Loucy (cell line): ENCODE measurements around the gene KRTAP2-3.

Experiments
- EZH2phosphoT487 ChIP-seq: fragments of 200-600 bp; IDR thresholded peaks from 2 replicates; pipeline ENCODE4 v1.6.1; 2018; ENCODE audit warnings: antibody characterized with exemption, mild to moderate bottlenecking, moderate library complexity, borderline replicate concordance
- TF ChIP-seq, protein P1 (sequence below): fragments of 200-600 bp; sonication (generic); conservative IDR thresholded peaks from 2 replicates; pipeline ENCODE4 v1.5.1; 2014; ENCODE audit warnings: mild to moderate bottlenecking, antibody characterized with exemption, low read length

DNA sequence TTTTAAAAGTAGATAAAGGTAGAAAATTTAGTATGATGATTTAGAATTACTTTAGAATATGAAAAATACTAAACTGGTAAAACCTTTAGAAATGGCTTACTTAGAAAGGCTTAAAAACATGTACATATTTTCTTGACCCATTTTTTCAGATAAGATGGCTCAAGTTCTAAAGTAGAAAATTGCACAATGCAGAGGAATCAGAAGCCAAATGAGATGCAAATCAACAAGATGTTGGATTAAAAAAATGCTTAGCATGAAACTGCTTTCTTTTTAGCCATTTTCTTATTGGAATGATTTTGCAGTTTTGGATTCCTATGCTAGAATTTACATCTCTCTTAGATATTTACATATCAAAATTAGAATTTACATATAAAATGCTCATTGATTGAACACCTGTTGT is 49.5 kb downstream of the KRTAP2-3 start:
- TF ChIP-seq, protein P1, sequence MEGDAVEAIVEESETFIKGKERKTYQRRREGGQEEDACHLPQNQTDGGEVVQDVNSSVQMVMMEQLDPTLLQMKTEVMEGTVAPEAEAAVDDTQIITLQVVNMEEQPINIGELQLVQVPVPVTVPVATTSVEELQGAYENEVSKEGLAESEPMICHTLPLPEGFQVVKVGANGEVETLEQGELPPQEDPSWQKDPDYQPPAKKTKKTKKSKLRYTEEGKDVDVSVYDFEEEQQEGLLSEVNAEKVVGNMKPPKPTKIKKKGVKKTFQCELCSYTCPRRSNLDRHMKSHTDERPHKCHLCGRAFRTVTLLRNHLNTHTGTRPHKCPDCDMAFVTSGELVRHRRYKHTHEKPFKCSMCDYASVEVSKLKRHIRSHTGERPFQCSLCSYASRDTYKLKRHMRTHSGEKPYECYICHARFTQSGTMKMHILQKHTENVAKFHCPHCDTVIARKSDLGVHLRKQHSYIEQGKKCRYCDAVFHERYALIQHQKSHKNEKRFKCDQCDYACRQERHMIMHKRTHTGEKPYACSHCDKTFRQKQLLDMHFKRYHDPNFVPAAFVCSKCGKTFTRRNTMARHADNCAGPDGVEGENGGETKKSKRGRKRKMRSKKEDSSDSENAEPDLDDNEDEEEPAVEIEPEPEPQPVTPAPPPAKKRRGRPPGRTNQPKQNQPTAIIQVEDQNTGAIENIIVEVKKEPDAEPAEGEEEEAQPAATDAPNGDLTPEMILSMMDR: no peak
- no peak for TF ChIP-seq EZH2phosphoT487
